Calu3 (cell line): ENCODE data around the gene KLHL2. TPM values are rescaled to one million over a fixed set of nuclear protein-coding genes. Genes with fewer than 3 reads are reported as not detected.

Experiments
- BruUV-seq: library from RNA; stranded (reverse); fragments of 400-500 nt; replicated peaks from 2 replicates; lab custom pipeline; 2021; lab: Mats Ljungman, UMichigan
- CTCF ChIA-PET: fragments of 300-600 bp; sonication (Branson Sonifier 250); formaldehyde crosslinking; loops from one replicate; lab custom pipeline; 2022; ENCODE audit warnings: antibody characterized with exemption; lab: Charles Lee
- DNase-seq: peaks from one replicate; pipeline ENCODE4 v3.0.0; 2022
- H3K27ac Mint-ChIP-seq: one replicate; pipeline ENCODE4 v1.8.0; 2022; ENCODE audit warnings: mixed read lengths; ENCODE audit not compliant: unreplicated experiment
- H3K27me3 Mint-ChIP-seq: one replicate; pipeline ENCODE4 v1.8.0; 2022; ENCODE audit warnings: mixed read lengths; ENCODE audit not compliant: unreplicated experiment
- H3K36me3 Mint-ChIP-seq: one replicate; pipeline ENCODE4 v1.8.0; 2022; ENCODE audit warnings: mild to moderate bottlenecking, moderate library complexity, mixed read lengths; ENCODE audit not compliant: insufficient read depth, unreplicated experiment
- H3K4me1 Mint-ChIP-seq: one replicate; pipeline ENCODE4 v1.8.0; 2022; ENCODE audit warnings: mild to moderate bottlenecking, low read depth, mixed read lengths; ENCODE audit not compliant: unreplicated experiment
- H3K4me3 Mint-ChIP-seq: one replicate; pipeline ENCODE4 v1.8.0; 2022; ENCODE audit warnings: mild to moderate bottlenecking, low read depth, moderate library complexity, mixed read lengths; ENCODE audit not compliant: unreplicated experiment
- H3K9me3 Mint-ChIP-seq: one replicate; pipeline ENCODE4 v1.8.0; 2022; ENCODE audit warnings: low read depth, mixed read lengths; ENCODE audit not compliant: unreplicated experiment
- intact Hi-C: fragments of 100-400 bp; cut with micrococcal nuclease; formaldehyde crosslinking; loops from one replicate; pipeline ENCODE4 v1.10.0; 2022; ENCODE audit not compliant: unreplicated experiment
- total RNA-seq: library from RNA; stranded (reverse); gene quantifications from 2 replicates; pipeline ENCODE4 v1.2.3, GENCODE V29; 2022
- TF ChIP-seq, protein P1 (sequence below): fragments of 200-600 bp; IDR thresholded peaks from one replicate; pipeline ENCODE4 v1.8.0; 2022; ENCODE audit warnings: antibody characterized with exemption; ENCODE audit not compliant: unreplicated experiment

The KLHL2 gene
- total RNA-seq, 1 experiment from 2014 or later: 12.9 TPM

DNA sequence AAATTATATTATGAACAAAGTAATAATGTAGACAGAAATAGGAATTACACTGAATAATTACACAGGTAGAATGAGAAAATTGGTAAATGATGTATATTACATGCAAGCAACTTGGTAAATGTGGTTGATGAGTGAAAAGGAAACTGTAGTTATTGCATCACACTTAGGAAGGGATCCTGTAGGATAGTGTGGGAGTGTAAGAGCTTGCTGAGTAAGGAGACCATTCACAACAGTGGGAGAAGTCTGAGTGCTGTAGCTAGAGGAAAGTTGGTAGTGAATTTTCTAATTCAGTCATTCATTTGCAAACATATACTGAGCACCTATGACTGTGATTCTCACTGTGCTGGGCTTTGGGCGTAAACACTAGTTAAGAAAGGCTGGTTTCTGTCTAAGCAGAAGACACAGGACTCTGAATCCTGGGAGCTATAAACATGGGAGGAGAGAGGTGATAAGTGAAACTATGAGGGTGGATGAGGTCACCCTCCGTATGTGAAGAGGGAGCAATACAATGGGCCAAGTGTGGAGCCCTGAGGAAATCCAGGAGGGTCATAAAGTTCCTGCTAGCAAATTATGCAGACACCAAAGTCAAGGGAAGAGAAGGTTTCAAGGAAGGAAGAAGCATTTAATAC is 157.2 kb downstream of the KLHL2 start:
- Mint-ChIP-seq H3K27me3 (no peaks in the 10 kb centered on the region), H3K4me1 (peaks cover 8% of the 10 kb centered on the region), H3K27ac (no peak overlapping the region), H3K4me3 (no peak overlapping the region), H3K9me3 (no peaks in the 10 kb centered on the region), H3K36me3 (no peaks in the 10 kb centered on the region)
- no peak for DNase-seq
- no TSS peak for BruUV-seq
- TF ChIP-seq, protein P1, sequence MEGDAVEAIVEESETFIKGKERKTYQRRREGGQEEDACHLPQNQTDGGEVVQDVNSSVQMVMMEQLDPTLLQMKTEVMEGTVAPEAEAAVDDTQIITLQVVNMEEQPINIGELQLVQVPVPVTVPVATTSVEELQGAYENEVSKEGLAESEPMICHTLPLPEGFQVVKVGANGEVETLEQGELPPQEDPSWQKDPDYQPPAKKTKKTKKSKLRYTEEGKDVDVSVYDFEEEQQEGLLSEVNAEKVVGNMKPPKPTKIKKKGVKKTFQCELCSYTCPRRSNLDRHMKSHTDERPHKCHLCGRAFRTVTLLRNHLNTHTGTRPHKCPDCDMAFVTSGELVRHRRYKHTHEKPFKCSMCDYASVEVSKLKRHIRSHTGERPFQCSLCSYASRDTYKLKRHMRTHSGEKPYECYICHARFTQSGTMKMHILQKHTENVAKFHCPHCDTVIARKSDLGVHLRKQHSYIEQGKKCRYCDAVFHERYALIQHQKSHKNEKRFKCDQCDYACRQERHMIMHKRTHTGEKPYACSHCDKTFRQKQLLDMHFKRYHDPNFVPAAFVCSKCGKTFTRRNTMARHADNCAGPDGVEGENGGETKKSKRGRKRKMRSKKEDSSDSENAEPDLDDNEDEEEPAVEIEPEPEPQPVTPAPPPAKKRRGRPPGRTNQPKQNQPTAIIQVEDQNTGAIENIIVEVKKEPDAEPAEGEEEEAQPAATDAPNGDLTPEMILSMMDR: no peak
- intact Hi-C loops: no loop called here
- CTCF ChIA-PET: no interaction called here

GRCh38 chr4:165367040-165367439 is 159.7 kb downstream of the KLHL2 start:
- DNase-seq: no peak
- no peak overlapping the region for H3K27ac Mint-ChIP-seq
- intact Hi-C loops: no loop called here
- CTCF ChIA-PET: no interaction called here
- no TSS peak for BruUV-seq
- no peaks in the 10 kb centered on the region for H3K9me3 Mint-ChIP-seq
- H3K36me3 Mint-ChIP-seq: no peaks in the 10 kb centered on the region
- H3K4me3 Mint-ChIP-seq: no peak overlapping the region
- H3K27me3 Mint-ChIP-seq: no peaks in the 10 kb centered on the region
- TF ChIP-seq, protein P1: no peak
- no peaks in the 10 kb centered on the region for H3K4me1 Mint-ChIP-seq

- Mint-ChIP-seq H3K4me3 (no peak overlapping the region), H3K27me3 (no peaks in the 10 kb centered on the region), H3K36me3 (no peaks in the 10 kb centered on the region), H3K27ac (no peak overlapping the region), H3K9me3 (no peaks in the 10 kb centered on the region), H3K4me1 (no peaks in the 10 kb centered on the region)
- CTCF ChIA-PET: interaction anchor here (0.8 kb wide), 1 partner anchor 726 kb away, joined by 3 read pairs; no protein-coding TSS in a partner anchor
- no TSS peak for BruUV-seq
- TF ChIP-seq, protein P1: no peak
- no peak for DNase-seq
- intact Hi-C loops: no loop called here
Measured at GRCh38 chr4:165368114-165368513, 160.8 kb downstream of the KLHL2 start.

- Mint-ChIP-seq H3K27me3 (no peaks in the 10 kb centered on the region), H3K27ac (no peak overlapping the region), H3K4me3 (no peak overlapping the region), H3K9me3 (no peaks in the 10 kb centered on the region), H3K4me1 (no peaks in the 10 kb centered on the region), H3K36me3 (no peaks in the 10 kb centered on the region)
- CTCF ChIA-PET: no interaction called here
- no TSS peak for BruUV-seq
- TF ChIP-seq, protein P1: no peak
- intact Hi-C loops: no loop called here
- DNase-seq: no peak
Measured at GRCh38 chr4:165368567-165368966, 161.2 kb downstream of the KLHL2 start.
